SU-DHL-6 (cell line): ENCODE results near the gene FFAR3.

Experiments
- H2AFZ ChIP-seq: fragments of 200-600 bp; sonication (generic); 2 replicates; pipeline ENCODE4 v1.6.1; 2014; ENCODE audit warnings: low read depth, mild to moderate bottlenecking, moderate library complexity, mixed read lengths, antibody characterized with exemption, low read length; ENCODE audit not compliant: severe bottlenecking
- H3F3A ChIP-seq: fragments of 200-600 bp; shearing (Covaris generic); 2 replicates; pipeline ENCODE4 v1.6.0; 2016; ENCODE audit warnings: antibody characterized with exemption, mild to moderate bottlenecking; ENCODE audit not compliant: insufficient read depth
- H3K27ac ChIP-seq: fragments of 200-600 bp; sonication (generic); 2 replicates; pipeline ENCODE4 v1.5.1; 2016; ENCODE audit warnings: low read depth, mild to moderate bottlenecking, low read length, moderate library complexity, mixed read lengths
- H3K27me3 ChIP-seq: fragments of 200-600 bp; sonication (generic), shearing (Covaris generic); 2 replicates; pipeline ENCODE4 v1.6.0; 2014; ENCODE audit warnings: mild to moderate bottlenecking, low read length
- H3K36me3 ChIP-seq: fragments of 200-600 bp; sonication (generic); 2 replicates; pipeline ENCODE4 v1.6.1; 2014; ENCODE audit warnings: mild to moderate bottlenecking, low read length, mixed read lengths
- H3K4me2 ChIP-seq: fragments of 300-600, 200-600 bp; shearing (Covaris generic), sonication (generic); 2 replicates; pipeline ENCODE4 v1.6.0; 2014; ENCODE audit warnings: low read length, low read depth, mild to moderate bottlenecking; ENCODE audit not compliant: poor library complexity, severe bottlenecking
- H3K4me3 ChIP-seq: fragments of 200-600 bp; sonication (generic); 2 replicates; pipeline ENCODE4 v1.5.1; 2014; ENCODE audit warnings: antibody characterized with exemption, low read length, mild to moderate bottlenecking, mixed read lengths; ENCODE audit not compliant: insufficient read depth, poor library complexity, severe bottlenecking
- H3K79me2 ChIP-seq: fragments of 200-600 bp; sonication (generic); 2 replicates; pipeline ENCODE4 v1.6.1; 2014; ENCODE audit warnings: mild to moderate bottlenecking, low read length, moderate library complexity; ENCODE audit not compliant: insufficient read depth
- H3K9ac ChIP-seq: fragments of 200-600 bp; sonication (generic); 2 replicates; pipeline ENCODE4 v1.7.0; 2014; ENCODE audit warnings: mild to moderate bottlenecking, low read length
- H3K9me2 ChIP-seq: fragments of 200-600 bp; sonication (generic); replicated peaks from 2 replicates; pipeline ENCODE4 v1.6.1; 2014; ENCODE audit warnings: low read length; ENCODE audit not compliant: insufficient read depth
- H3K9me3 ChIP-seq: fragments of 200-600 bp; sonication (generic); 2 replicates; pipeline ENCODE4 v1.6.1; 2014; ENCODE audit warnings: low read length, mixed read lengths; ENCODE audit not compliant: insufficient read depth
- H4K20me1 ChIP-seq: fragments of 200-600 bp; sonication (generic); 2 replicates; pipeline ENCODE4 v1.6.1; 2014; ENCODE audit warnings: low read depth, mild to moderate bottlenecking, antibody characterized with exemption, low read length, moderate library complexity, mixed read lengths
- CTCF ChIP-seq: fragments of 200-600 bp; sonication (generic); IDR thresholded peaks from one replicate; pipeline ENCODE4 v1.5.1; 2017; ENCODE audit warnings: antibody characterized with exemption, mild to moderate bottlenecking, low read length, moderate library complexity; ENCODE audit not compliant: insufficient read depth, poor library complexity, severe bottlenecking
- EZH2phosphoT487 ChIP-seq: fragments of 200-600 bp; sonication (generic), shearing (Covaris generic); conservative IDR thresholded peaks from 2 replicates; pipeline ENCODE4 v1.6.1; 2018; ENCODE audit warnings: mild to moderate bottlenecking, antibody characterized with exemption, low read length, moderate library complexity, mixed read lengths

The FFAR3 gene

GRCh38 chr19:35334144-35334753 is 24.0 kb upstream of the FFAR3 start:
- peak overlapping the region; percentile 63 for H3K4me3 ChIP-seq
- peaks cover 9% of the 10 kb centered on the region; the same call in 1 of the 2 replicates for H4K20me1 ChIP-seq
- H3K9ac ChIP-seq: peak overlapping the region; percentile 63
- no peaks in the 10 kb centered on the region for H3K9me3 ChIP-seq
- no peaks in the 10 kb centered on the region for H3K27me3 ChIP-seq
- TF ChIP-seq EZH2phosphoT487 (no peak), CTCF (no peak)
- peak overlapping the region; percentile 96 for H3K27ac ChIP-seq
- H3K4me2 ChIP-seq: peak overlapping the region; percentile 94
- no peaks in the 10 kb centered on the region for H3K9me2 ChIP-seq
- H3K79me2 ChIP-seq: peaks cover 66% of the 10 kb centered on the region
- peaks cover 37% of the 10 kb centered on the region for H3K36me3 ChIP-seq
- peaks cover 32% of the 10 kb centered on the region for H3F3A ChIP-seq
- no peak overlapping the region for H2AFZ ChIP-seq

GRCh38 chr19:35336166-35336955 is 21.9 kb upstream of the FFAR3 start:
- no peaks in the 10 kb centered on the region for H3K27me3 ChIP-seq
- H3K4me3 ChIP-seq: no peak overlapping the region
- TF ChIP-seq EZH2phosphoT487 (no peak), CTCF (no peak)
- no peaks in the 10 kb centered on the region for H3K9me2 ChIP-seq
- peaks cover 14% of the 10 kb centered on the region for H3F3A ChIP-seq
- no peak overlapping the region for H2AFZ ChIP-seq
- no peak overlapping the region for H3K4me2 ChIP-seq
- H3K36me3 ChIP-seq: peaks cover 34% of the 10 kb centered on the region
- peaks cover 9% of the 10 kb centered on the region; the same call in 1 of the 2 replicates for H4K20me1 ChIP-seq
- H3K27ac ChIP-seq: no peak overlapping the region
- H3K79me2 ChIP-seq: peaks cover 51% of the 10 kb centered on the region
- no peak overlapping the region for H3K9ac ChIP-seq
- no peaks in the 10 kb centered on the region for H3K9me3 ChIP-seq

GRCh38 chr19:35337097-35337983 is 20.9 kb upstream of the FFAR3 start:
- no peaks in the 10 kb centered on the region for H3K9me2 ChIP-seq
- H3K4me2 ChIP-seq: no peak overlapping the region
- H4K20me1 ChIP-seq: peaks cover 9% of the 10 kb centered on the region; the same call in 1 of the 2 replicates
- no peak overlapping the region for H2AFZ ChIP-seq
- H3K27me3 ChIP-seq: no peaks in the 10 kb centered on the region
- H3F3A ChIP-seq: peaks cover 19% of the 10 kb centered on the region
- H3K9me3 ChIP-seq: no peaks in the 10 kb centered on the region
- H3K4me3 ChIP-seq: no peak overlapping the region
- peaks cover 36% of the 10 kb centered on the region for H3K36me3 ChIP-seq
- TF ChIP-seq EZH2phosphoT487: no peak
- no peak for TF ChIP-seq CTCF
- no peak overlapping the region for H3K9ac ChIP-seq
- H3K27ac ChIP-seq: no peak overlapping the region
- peaks cover 42% of the 10 kb centered on the region for H3K79me2 ChIP-seq
